ENCODE data around the gene GJB4.

GRCh38 chr1:34746785-34747637, 12.5 kb upstream of the GJB4 start:
- TF ChIP-seq POLR2AphosphoS5 (IDR thresholded peaks at IDR 0.05; ENCODE audit: low read depth) (no peak), CTCF (IDR thresholded peaks at IDR 0.05; ENCODE audit: insufficient read depth, low read length) (no peak), REST (IDR thresholded peaks at IDR 0.05; ENCODE audit: insufficient replicate concordance, low read depth) (no peak)
